Psoas muscle (tissue), 8 donors: ENCODE results near the gene HEATR5A. TPM values are rescaled to one million over a fixed set of nuclear protein-coding genes. Genes with fewer than 3 reads are reported as not detected.
"Not testable (repeated sequence)": the region's sequence is repeated elsewhere in the genome, so short reads cannot be mapped to it uniquely, and the experiment has no call there.

Source experiments
- ATAC-seq, 4 donors: fragments of 200-7000 bp; cut with Tn5 transposase; one replicate each; pipeline ENCODE4 v1.9.1; 2020; ENCODE audit warnings: moderate library complexity in 3 of 4, mild to moderate bottlenecking in 2 of 4
- DNase-seq, 2 donors: peaks; one replicate each; pipeline ENCODE4 v3.0.0-alpha.2; 2020
- H3K27ac ChIP-seq: fragments of 200-600 bp; one replicate; pipeline ENCODE4 v1.8.0; 2022
- H3K27me3 ChIP-seq, 3 donors: fragments of 200-600 bp in 1 of 3; one replicate each; pipeline versions ENCODE4 v1.6.1 to v1.8.0; 2013 to 2022; ENCODE audit warnings: low read length in 2 of 3, mild to moderate bottlenecking in 2 of 3, moderate library complexity in 1 of 3; ENCODE audit not compliant: insufficient read depth in 3 of 3
- H3K36me3 ChIP-seq, 2 donors: fragments of 200-600 bp in 1 of 2; one replicate each; pipeline versions ENCODE4 v1.6.1 to v1.8.0; 2013 to 2022; ENCODE audit warnings: low read depth in 1 of 2, mild to moderate bottlenecking in 1 of 2, moderate library complexity in 1 of 2; ENCODE audit not compliant: insufficient read depth in 1 of 2
- H3K4me1 ChIP-seq: fragments of 200-600 bp; one replicate; pipeline ENCODE4 v1.8.0; 2022
- H3K4me3 ChIP-seq: fragments of 200-600 bp; one replicate; pipeline ENCODE4 v1.8.0; 2022; ENCODE audit warnings: mild to moderate bottlenecking
- H3K9me3 ChIP-seq: fragments of 200-600 bp; one replicate; pipeline ENCODE4 v1.8.0; 2022
- WGBS, 3 donors: extraction: QIAGEN DNeasy Blood & Tissue Kit; methylation state at CpG; one replicate each; pipeline versions ENCODE4 v1.1.6 to v1.1.7; 2013; 5-methylcytosine and 5-hydroxymethylcytosine counted together
- intact Hi-C, 2 donors: fragments of 100-400 bp; cut with DNase I; formaldehyde crosslinking; loops; one replicate each; pipeline versions ENCODE4 v1.11.0 to v1.14.2; 2022
- polyA plus RNA-seq, 3 donors: library from polyadenylated mRNA; stranded (reverse); fragments of 200-250 nt; gene quantifications; one replicate each; pipeline ENCODE4 v1.2.3, GENCODE V29; 2013
- total RNA-seq, 4 donors: library from RNA; stranded (reverse); fragmentation: NEBNext Ultra II Directional in 2 of 4; extraction: Animal tissue kit (Norgen Biotek cat#: 25700) in 2 of 4; gene quantifications; one replicate each; pipeline versions ENCODE4 v1.2.1 to v1.2.4, GENCODE V29; 2021 to 2023
- TF ChIP-seq, protein P1 (sequence below): fragments of 200-600 bp; IDR thresholded peaks from one replicate; pipeline ENCODE4 v1.8.0; 2022; ENCODE audit warnings: antibody characterized with exemption
- donor health status: healthy with polysubstance abuse.
- donor health status: DM: no; HTN: no; CAD: no; lungs with moderate emphysema.
- donor health status: Bipolar disorder and iron deficiency.
- donor health status: healthy.
- donor health status: DM: yes; HTN: yes; CAD: no.
- donor health status: DM: no; HTN: no; CAD: no.
- donor health status: DM: no; HTN: no; CAD: no.
- donor health status: DM: yes; HTN: yes; CAD: no.

The HEATR5A gene
- total and polyA plus RNA-seq, 7 donors: 10.2 to 40.4 (median 21.5) TPM

DNA sequence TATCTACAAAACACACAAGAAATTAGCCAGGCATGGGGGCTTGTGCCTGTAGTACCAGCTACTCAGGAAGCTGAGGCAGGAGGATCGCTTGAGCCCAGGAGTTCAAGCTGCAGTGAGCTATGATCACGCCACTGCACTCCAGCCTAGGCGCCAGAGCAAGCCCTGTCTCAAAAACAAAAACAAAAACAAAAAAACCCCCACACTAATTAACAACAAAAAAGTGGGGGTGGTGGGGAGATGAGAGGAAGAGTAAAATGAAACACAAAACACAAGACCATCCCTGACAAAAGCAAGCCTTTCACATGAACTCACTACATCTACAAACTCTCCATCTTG lies 158.9 kb downstream of the HEATR5A start:
- peaks cover 20% of the 10 kb centered on the region for H3K4me1 ChIP-seq
- no peak overlapping the region for H3K27ac ChIP-seq
- intact Hi-C loops: no loop called here
- no peaks in the 10 kb centered on the region for H3K9me3 ChIP-seq
- no peaks in the 10 kb centered on the region for H3K36me3 ChIP-seq
- WGBS, 3 donors: 95 to 99% (median 96%) methylated on average over 3 of the region's 3 CpGs
- no peak for ATAC-seq
- DNase-seq: no peak
- no peak overlapping the region for H3K4me3 ChIP-seq
- H3K27me3 ChIP-seq: no peaks in the 10 kb centered on the region
- TF ChIP-seq, protein P1, sequence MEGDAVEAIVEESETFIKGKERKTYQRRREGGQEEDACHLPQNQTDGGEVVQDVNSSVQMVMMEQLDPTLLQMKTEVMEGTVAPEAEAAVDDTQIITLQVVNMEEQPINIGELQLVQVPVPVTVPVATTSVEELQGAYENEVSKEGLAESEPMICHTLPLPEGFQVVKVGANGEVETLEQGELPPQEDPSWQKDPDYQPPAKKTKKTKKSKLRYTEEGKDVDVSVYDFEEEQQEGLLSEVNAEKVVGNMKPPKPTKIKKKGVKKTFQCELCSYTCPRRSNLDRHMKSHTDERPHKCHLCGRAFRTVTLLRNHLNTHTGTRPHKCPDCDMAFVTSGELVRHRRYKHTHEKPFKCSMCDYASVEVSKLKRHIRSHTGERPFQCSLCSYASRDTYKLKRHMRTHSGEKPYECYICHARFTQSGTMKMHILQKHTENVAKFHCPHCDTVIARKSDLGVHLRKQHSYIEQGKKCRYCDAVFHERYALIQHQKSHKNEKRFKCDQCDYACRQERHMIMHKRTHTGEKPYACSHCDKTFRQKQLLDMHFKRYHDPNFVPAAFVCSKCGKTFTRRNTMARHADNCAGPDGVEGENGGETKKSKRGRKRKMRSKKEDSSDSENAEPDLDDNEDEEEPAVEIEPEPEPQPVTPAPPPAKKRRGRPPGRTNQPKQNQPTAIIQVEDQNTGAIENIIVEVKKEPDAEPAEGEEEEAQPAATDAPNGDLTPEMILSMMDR: no peak

- H3K36me3 ChIP-seq, ATAC-seq, DNase-seq, H3K4me3 ChIP-seq, intact Hi-C loops, H3K9me3 ChIP-seq, H3K27ac ChIP-seq, H3K27me3 ChIP-seq: not testable (repeated sequence)
- H3K4me1 ChIP-seq: peaks cover 18% of the 10 kb centered on the region
- WGBS, 3 donors: 95 to 99% (median 97%) methylated on average over 4 of the region's 4 CpGs
Observed at GRCh38 chr14:31259040-31259435, 161.3 kb downstream of the HEATR5A start.

- Histone ChIP-seq H3K36me3 (no peaks in the 10 kb centered on the region), H3K4me1 (peaks cover 13% of the 10 kb centered on the region), H3K27me3 (no peaks in the 10 kb centered on the region), H3K27ac (no peak overlapping the region), H3K9me3 (no peaks in the 10 kb centered on the region), H3K4me3 (no peak overlapping the region)
- intact Hi-C loops: no loop called here
- 93 to 100% (median 96%) methylated on average over 3 of the region's 3 CpGs for WGBS, 3 donors
- DNase-seq: no peak
- ATAC-seq: no peak
- TF ChIP-seq, protein P1: no peak
Observed at GRCh38 chr14:31258427-31259039, 161.8 kb downstream of the HEATR5A start.

DNA sequence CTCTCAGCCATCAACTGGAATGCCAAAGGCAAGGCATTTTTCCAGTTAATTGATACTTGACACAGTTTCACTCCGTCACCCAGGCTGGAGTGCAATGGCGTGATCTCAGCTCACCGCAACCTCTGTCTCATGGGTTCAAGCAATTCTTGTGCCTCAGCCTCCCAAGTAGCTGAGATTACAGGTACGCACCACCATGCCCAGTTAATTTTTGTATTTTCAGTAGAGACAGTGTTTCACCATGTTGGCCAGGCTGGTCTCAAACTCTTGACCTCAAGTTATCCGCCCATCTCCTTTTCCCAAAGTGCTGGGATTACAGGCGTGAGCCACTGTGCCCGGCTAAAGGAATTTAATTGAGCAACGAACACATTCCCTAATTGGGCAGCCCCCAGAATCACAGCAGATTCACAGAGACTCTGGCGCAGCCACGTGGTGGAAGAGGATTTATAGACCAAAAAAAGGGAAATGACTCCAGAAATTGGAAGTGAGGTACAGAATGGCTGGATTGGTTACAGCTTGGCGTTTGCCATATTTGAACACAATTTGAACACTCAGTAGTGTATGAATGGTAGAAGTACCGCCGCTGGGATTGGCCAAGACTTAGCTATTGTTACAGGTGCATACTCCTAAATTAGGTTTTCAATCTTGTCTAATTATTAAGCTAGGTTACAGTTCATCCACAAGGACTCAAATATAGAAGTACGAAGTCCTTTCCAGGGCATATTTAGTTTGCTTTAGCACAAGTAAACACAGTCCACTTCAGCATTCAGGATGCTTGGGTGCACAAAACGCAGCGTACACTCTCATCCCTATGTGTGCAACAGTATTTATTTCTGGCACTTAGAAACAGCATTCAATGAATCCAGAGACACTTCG lies 162.6 kb downstream of the HEATR5A start:
- DNase-seq, intact Hi-C loops, ATAC-seq, H3K9me3 ChIP-seq, H3K4me3 ChIP-seq, H3K27me3 ChIP-seq, H3K36me3 ChIP-seq, H3K27ac ChIP-seq: not testable (repeated sequence)
- H3K4me1 ChIP-seq: peaks cover 11% of the 10 kb centered on the region
- WGBS, 3 donors: 90 to 91% (median 90%) methylated on average over 17 of the region's 17 CpGs

DNA sequence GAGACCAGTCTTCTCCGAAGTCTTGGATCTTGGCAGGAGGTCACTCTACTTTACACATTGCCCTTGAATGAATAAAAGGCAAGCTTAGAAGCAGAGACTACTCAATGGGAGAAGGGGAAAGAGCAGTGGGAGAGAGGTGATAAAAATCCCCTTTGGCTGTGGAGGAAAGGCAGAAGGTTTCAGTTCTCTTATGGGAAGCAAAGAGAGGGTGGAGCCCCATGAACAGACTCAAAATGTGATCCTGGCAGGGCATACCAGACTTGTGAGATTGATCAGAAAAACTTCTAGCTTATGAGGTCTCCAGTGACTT lies 163.2 kb downstream of the HEATR5A start:
- ATAC-seq: no peak
- Histone ChIP-seq H3K4me1 (peaks cover 5% of the 10 kb centered on the region), H3K27ac (no peak overlapping the region), H3K27me3 (no peaks in the 10 kb centered on the region), H3K36me3 (no peaks in the 10 kb centered on the region), H3K4me3 (no peak overlapping the region), H3K9me3 (no peaks in the 10 kb centered on the region)
- DNase-seq: no peak
- 88 to 100% (median 91%) methylated on average over 1 of the region's 1 CpG for WGBS, 3 donors
- TF ChIP-seq, protein P1: no peak
- intact Hi-C loops: no loop called here
